GM04504 (cell line): ENCODE results near the gene DIPK2A.
A peak's percentile ranks its signal among the peaks of the same experiment; 100 is the strongest.

Experiments used
- DNase-seq: peaks from one replicate; pipeline ENCODE4 v3.0.0-alpha.2; 2012; ENCODE audit warnings: low read depth

The DIPK2A gene

GRCh38 chr3:143974271-143975238 lies 2.9 kb downstream of the DIPK2A start:
- DNase-seq = no peak

DNA sequence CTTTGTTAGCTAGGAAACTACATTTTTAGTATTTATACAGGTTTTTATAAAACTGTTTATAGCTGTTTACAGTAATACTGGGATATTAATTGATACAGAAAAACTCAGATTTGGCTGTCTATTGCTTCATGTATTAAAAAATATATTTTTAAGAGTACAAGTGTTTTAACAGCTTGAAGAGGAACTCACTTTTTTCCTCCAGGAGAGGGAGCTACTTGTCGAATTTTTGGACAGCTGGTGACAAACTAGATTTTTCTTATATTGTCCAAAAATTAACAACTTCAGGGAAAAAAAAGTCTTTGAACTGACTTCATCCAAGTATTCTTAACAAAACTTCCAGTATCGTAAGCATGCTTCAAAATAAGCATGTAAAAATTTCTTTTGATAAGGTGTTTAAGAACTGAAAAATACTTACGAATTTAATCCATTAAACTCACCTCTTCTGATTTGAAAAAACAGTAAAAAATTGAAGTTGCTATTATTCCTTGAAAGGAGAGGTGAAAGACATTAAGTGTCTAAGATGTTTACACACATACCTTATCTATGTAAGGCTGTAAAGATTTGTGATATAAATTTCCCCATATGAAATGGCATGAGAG lies 4.0 kb downstream of the DIPK2A start:
- peak; percentile 31 for DNase-seq

- no peak for DNase-seq
Measured at GRCh38 chr3:143977341-143978262, 6.0 kb downstream of the DIPK2A start.

DNA sequence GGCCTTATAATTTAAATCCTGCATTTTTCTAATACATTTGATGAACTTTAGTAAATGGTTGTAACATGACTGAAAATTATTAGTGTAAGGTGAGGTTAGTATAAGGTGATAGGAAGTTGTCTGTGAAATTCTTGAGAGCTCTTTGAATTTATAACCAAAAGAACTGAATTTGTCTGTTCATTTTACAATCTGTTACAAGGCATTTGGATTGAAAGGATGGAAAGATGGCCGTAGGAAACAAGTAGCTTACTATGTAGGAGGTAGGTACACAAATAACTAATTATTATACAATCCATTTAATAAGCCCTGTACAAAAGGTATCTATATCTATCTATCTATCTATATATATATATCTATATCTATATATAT lies 6.6 kb downstream of the DIPK2A start:
- no peak for DNase-seq

- no peak for DNase-seq
Measured at GRCh38 chr3:143979041-143979440, 7.4 kb downstream of the DIPK2A start.

DNA sequence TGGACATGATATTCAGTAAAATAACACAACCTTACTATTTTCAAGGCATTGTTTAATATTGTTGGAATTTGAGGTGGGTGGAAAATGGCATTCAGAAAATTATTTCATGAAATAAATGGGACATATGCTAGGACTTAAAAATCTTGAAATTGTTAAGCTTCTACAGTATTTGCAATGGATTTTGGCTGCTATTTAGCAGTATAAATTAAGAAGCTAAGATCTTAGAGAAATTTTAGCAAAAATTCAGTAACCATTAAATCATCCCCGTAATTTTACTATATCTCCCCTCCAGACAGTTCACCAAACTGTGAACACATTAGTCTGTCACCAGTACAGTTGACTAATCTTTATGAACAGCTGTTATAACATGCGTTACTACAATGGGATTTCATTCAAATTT lies 8.2 kb downstream of the DIPK2A start:
- no peak for DNase-seq

GRCh38 chr3:143988306-143988705 lies 16.7 kb downstream of the DIPK2A start:
- DNase-seq = no peak

- no peak for DNase-seq
Measured at GRCh38 chr3:143989461-143989860, 17.8 kb downstream of the DIPK2A start.

DNA sequence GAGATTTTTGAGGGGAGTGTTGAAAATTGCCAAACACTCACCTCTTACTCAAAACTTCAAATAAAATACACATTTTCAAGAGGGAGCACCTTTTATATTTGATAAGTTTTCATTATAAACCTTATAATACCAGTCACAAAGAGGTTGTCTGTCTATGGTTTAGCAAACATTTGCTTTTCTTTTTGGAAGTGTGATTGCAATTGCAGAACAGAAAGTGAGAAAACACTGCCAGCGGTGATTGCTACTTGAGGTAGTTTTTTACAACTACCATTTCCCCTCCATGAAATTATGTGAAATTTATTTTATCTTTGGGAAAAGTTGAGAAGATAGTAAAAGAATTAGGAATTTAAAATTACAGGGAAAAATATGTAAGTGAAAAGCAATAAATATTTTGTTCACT lies 20.1 kb downstream of the DIPK2A start:
- DNase-seq = no peak

GRCh38 chr3:143998266-143998665 lies 26.6 kb downstream of the DIPK2A start:
- no peak for DNase-seq

DNA sequence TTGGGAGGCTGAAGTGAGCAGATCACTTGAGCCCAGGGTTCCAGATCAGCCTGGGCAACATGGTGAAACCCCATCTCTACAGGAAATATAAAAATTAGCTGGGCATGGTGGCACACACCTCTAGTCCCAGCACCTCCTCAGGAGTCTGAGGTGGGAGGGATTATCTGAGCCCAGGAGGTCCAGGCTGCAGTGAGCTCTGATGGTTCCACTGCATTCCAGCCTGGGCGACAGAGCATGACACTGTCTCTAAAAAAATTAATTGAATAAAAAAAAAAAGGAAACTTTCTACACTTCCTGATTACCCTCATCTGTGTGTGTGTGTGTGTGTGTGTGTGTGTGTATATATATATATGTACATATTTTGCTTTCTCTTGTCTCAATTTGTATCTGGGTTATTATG lies 31.4 kb downstream of the DIPK2A start:
- no peak for DNase-seq

DNA sequence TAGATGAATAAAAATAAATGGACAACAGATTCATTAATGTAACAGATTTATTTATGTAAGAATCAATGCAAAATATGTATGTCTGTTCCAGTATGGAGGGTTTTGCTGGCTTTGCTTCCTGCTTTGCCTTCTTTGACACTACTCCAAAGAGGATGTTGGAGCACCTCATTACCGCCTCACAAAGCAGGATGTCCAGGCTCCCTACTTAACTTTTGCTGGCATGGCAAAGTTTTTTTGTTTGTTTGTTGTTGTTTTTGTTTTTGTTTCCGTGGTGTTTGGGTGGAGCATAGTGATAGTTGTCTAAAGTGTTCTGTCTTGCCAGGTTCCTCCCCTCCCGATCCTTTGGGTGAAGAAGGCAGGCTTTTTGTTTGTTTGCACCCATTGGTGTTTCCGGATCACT lies 38.7 kb downstream of the DIPK2A start:
- DNase-seq = no peak

- DNase-seq = no peak
Measured at GRCh38 chr3:144011251-144011799, 39.7 kb downstream of the DIPK2A start.

- no peak for DNase-seq
Measured at GRCh38 chr3:144015133-144015532, 43.5 kb downstream of the DIPK2A start.

GRCh38 chr3:144018776-144019175 lies 47.2 kb downstream of the DIPK2A start:
- DNase-seq = peak; percentile 46
